C4-2B (cell line): ENCODE data around the gene NRIP1.

ENCODE experiments used
- CTCF ChIP-seq: fragments of 450-650 bp; conservative IDR thresholded peaks from 2 replicates; pipeline ENCODE4 v1.5.1; 2017; ENCODE audit warnings: mild to moderate bottlenecking
- ZFX ChIP-seq: fragments of 450-650 bp; IDR thresholded peaks from 2 replicates; pipeline ENCODE4 v1.6.1; 2017

- TF ChIP-seq CTCF = no peak
- TF ChIP-seq ZFX = no peak
Measured at GRCh38 chr21:14972678-14973077, 92.1 kb downstream of the NRIP1 start.
